Measurements from ENCODE around the gene CXCR6. TPM values are rescaled to one million over a fixed set of nuclear protein-coding genes. Genes with fewer than 3 reads are reported as not detected.

The CXCR6 gene
- total RNA-seq, 1 experiment from 2014 or later, result not detected

- CTCF ChIA-PET, result no interaction called here
- Mint-ChIP-seq H3K9me3 (ENCODE audit: low read depth, unreplicated experiment) (no peaks in the 10 kb centered on the region), H3K27ac (ENCODE audit: unreplicated experiment) (no peak overlapping the region), H3K27me3 (ENCODE audit: unreplicated experiment) (no peaks in the 10 kb centered on the region), H3K4me3 (ENCODE audit: low read depth, unreplicated experiment) (no peak overlapping the region), H3K36me3 (ENCODE audit: insufficient read depth, unreplicated experiment) (no peaks in the 10 kb centered on the region), H3K4me1 (ENCODE audit: low read depth, unreplicated experiment) (no peaks in the 10 kb centered on the region)
- TF ChIP-seq CTCF (IDR thresholded peaks at IDR 0.05; ENCODE audit: unreplicated experiment), result no peak
- no TSS peak for BruUV-seq (replicated peaks)
- intact Hi-C loops (cut with micrococcal nuclease; ENCODE audit: unreplicated experiment), result no loop called here
- DNase-seq, result no peak
Measured at GRCh38 chr3:45946875-45947274, 3.6 kb downstream of the CXCR6 start.

GRCh38 chr3:45947361-45947760 is 4.1 kb downstream of the CXCR6 start:
- CTCF ChIA-PET, result no interaction called here
- DNase-seq, result no peak
- Mint-ChIP-seq H3K27ac (ENCODE audit: unreplicated experiment) (no peak overlapping the region), H3K27me3 (ENCODE audit: unreplicated experiment) (no peaks in the 10 kb centered on the region), H3K36me3 (ENCODE audit: insufficient read depth, unreplicated experiment) (no peaks in the 10 kb centered on the region), H3K4me1 (ENCODE audit: low read depth, unreplicated experiment) (no peaks in the 10 kb centered on the region), H3K9me3 (ENCODE audit: low read depth, unreplicated experiment) (no peaks in the 10 kb centered on the region), H3K4me3 (ENCODE audit: low read depth, unreplicated experiment) (no peak overlapping the region)
- no peak for TF ChIP-seq CTCF (IDR thresholded peaks at IDR 0.05; ENCODE audit: unreplicated experiment)
- intact Hi-C loops (cut with micrococcal nuclease; ENCODE audit: unreplicated experiment), result no loop called here
- BruUV-seq (replicated peaks), result no TSS peak

GRCh38 chr3:45948311-45948781 is 5.1 kb downstream of the CXCR6 start:
- intact Hi-C loops (cut with micrococcal nuclease; ENCODE audit: unreplicated experiment), result no loop called here
- DNase-seq, result no peak
- no peaks in the 10 kb centered on the region for H3K36me3 Mint-ChIP-seq (ENCODE audit: insufficient read depth, unreplicated experiment)
- no TSS peak for BruUV-seq (replicated peaks)
- no peak for TF ChIP-seq CTCF (IDR thresholded peaks at IDR 0.05; ENCODE audit: unreplicated experiment)
- CTCF ChIA-PET, result interaction anchor here (0.5 kb wide), 1 partner anchor 672 kb away, joined by 6 read pairs; no protein-coding TSS in a partner anchor
- H3K4me3 Mint-ChIP-seq (ENCODE audit: low read depth, unreplicated experiment), result no peak overlapping the region
- no peaks in the 10 kb centered on the region for H3K4me1 Mint-ChIP-seq (ENCODE audit: low read depth, unreplicated experiment)
- H3K27ac Mint-ChIP-seq (ENCODE audit: unreplicated experiment), result no peak overlapping the region
- no peaks in the 10 kb centered on the region for H3K27me3 Mint-ChIP-seq (ENCODE audit: unreplicated experiment)
- no peaks in the 10 kb centered on the region for H3K9me3 Mint-ChIP-seq (ENCODE audit: low read depth, unreplicated experiment)

- H3K36me3 Mint-ChIP-seq (ENCODE audit: insufficient read depth, unreplicated experiment), result no peaks in the 10 kb centered on the region
- CTCF ChIA-PET, result no interaction called here
- no peaks in the 10 kb centered on the region for H3K27me3 Mint-ChIP-seq (ENCODE audit: unreplicated experiment)
- DNase-seq, result no peak
- no TSS peak for BruUV-seq (replicated peaks)
- no peaks in the 10 kb centered on the region for H3K9me3 Mint-ChIP-seq (ENCODE audit: low read depth, unreplicated experiment)
- H3K4me1 Mint-ChIP-seq (ENCODE audit: low read depth, unreplicated experiment), result no peaks in the 10 kb centered on the region
- TF ChIP-seq CTCF (IDR thresholded peaks at IDR 0.05; ENCODE audit: unreplicated experiment), result no peak
- H3K4me3 Mint-ChIP-seq (ENCODE audit: low read depth, unreplicated experiment), result no peak overlapping the region
- no peak overlapping the region for H3K27ac Mint-ChIP-seq (ENCODE audit: unreplicated experiment)
- intact Hi-C loops (cut with micrococcal nuclease; ENCODE audit: unreplicated experiment), result no loop called here
Measured at GRCh38 chr3:45948881-45949280, 5.6 kb downstream of the CXCR6 start.
